HFFc6 (cell line): ENCODE measurements around the gene ZDHHC3. TPM values are rescaled to one million over a fixed set of nuclear protein-coding genes. Genes with fewer than 3 reads are reported as not detected.
"Not testable (repeated sequence)": the region's sequence is repeated elsewhere in the genome, so short reads cannot be mapped to it uniquely, and the experiment has no call there.

Experiments
- DNase-seq: peaks from one replicate; pipeline ENCODE4 v3.0.0-alpha.2; 2018
- H3K27ac Mint-ChIP-seq: 2 replicates; pipeline ENCODE4 v1.8.0; 2020; ENCODE audit warnings: mild to moderate bottlenecking, mixed read lengths
- H3K27me3 Mint-ChIP-seq: 2 replicates; pipeline ENCODE4 v1.8.0; 2021; ENCODE audit warnings: mild to moderate bottlenecking, moderate library complexity, mixed read lengths; ENCODE audit not compliant: insufficient read depth
- H3K36me3 Mint-ChIP-seq: 2 replicates; pipeline ENCODE4 v1.8.0; 2021; ENCODE audit warnings: low read depth, mixed read lengths
- H3K4me1 Mint-ChIP-seq: 2 replicates; pipeline ENCODE4 v1.8.0; 2020; ENCODE audit warnings: low read depth, mixed read lengths
- H3K4me3 Mint-ChIP-seq: 2 replicates; pipeline ENCODE4 v1.8.0; 2020; ENCODE audit warnings: mild to moderate bottlenecking, moderate library complexity, mixed read lengths
- H3K9me3 Mint-ChIP-seq: 2 replicates; pipeline ENCODE4 v1.8.0; 2020; ENCODE audit warnings: mild to moderate bottlenecking, mixed read lengths
- CTCF ChIP-seq: fragments of 200-600 bp; sonication (generic); IDR thresholded peaks from 2 replicates; pipeline ENCODE4 v1.5.0; 2021; ENCODE audit warnings: antibody characterized with exemption, mild to moderate bottlenecking
- total RNA-seq, 6 experiments: library from RNA; stranded (reverse); fragmentation: NEBNext Ultra II Directional; extraction: Animal tissue kit (Norgen Biotek cat#: 25700); gene quantifications; 2 replicates in 1 of 6; 3 replicates in 5 of 6; pipeline ENCODE4 v1.2.3, GENCODE V29; 2021

ZDHHC3 gene
- total RNA-seq, 6 experiments from 2014 or later: 55.5 to 74.7 (median 64.4) TPM

- H3K27ac Mint-ChIP-seq: no peak overlapping the region
- no peaks in the 10 kb centered on the region for H3K9me3 Mint-ChIP-seq
- TF ChIP-seq CTCF: no peak
- H3K4me3 Mint-ChIP-seq: no peak overlapping the region
- peaks cover 15% of the 10 kb centered on the region for H3K4me1 Mint-ChIP-seq
- peaks cover 12% of the 10 kb centered on the region; the same call in 1 of the 2 replicates for H3K36me3 Mint-ChIP-seq
- DNase-seq: no peak
- H3K27me3 Mint-ChIP-seq: no peaks in the 10 kb centered on the region
Observed at GRCh38 chr3:44954304-44954703, 21.7 kb downstream of the ZDHHC3 start.

- Mint-ChIP-seq H3K9me3 (no peaks in the 10 kb centered on the region), H3K27me3 (no peaks in the 10 kb centered on the region; the same call in 1 of the 2 replicates), H3K36me3 (peaks cover 7% of the 10 kb centered on the region; the same call in 1 of the 2 replicates), H3K4me3 (no peak overlapping the region), H3K27ac (no peak overlapping the region), H3K4me1 (peaks cover 25% of the 10 kb centered on the region)
- no peak for TF ChIP-seq CTCF
- no peak for DNase-seq
Observed at GRCh38 chr3:44952689-44953088, 23.3 kb downstream of the ZDHHC3 start.

- Mint-ChIP-seq H3K4me1 (peaks cover 17% of the 10 kb centered on the region), H3K27ac (no peak overlapping the region), H3K9me3 (no peaks in the 10 kb centered on the region), H3K36me3 (no peaks in the 10 kb centered on the region), H3K27me3 (no peaks in the 10 kb centered on the region; the same call in none of the 2 replicates), H3K4me3 (no peak overlapping the region)
- TF ChIP-seq CTCF: no peak
- no peak for DNase-seq
Observed at GRCh38 chr3:44950275-44950734, 25.7 kb downstream of the ZDHHC3 start.

- H3K27ac Mint-ChIP-seq, H3K36me3 Mint-ChIP-seq, DNase-seq, H3K27me3 Mint-ChIP-seq, H3K4me3 Mint-ChIP-seq, H3K9me3 Mint-ChIP-seq: not testable (repeated sequence)
- peaks cover 11% of the 10 kb centered on the region for H3K4me1 Mint-ChIP-seq
Observed at GRCh38 chr3:44949770-44950169, 26.2 kb downstream of the ZDHHC3 start.

GRCh38 chr3:44948239-44948638, 27.7 kb downstream of the ZDHHC3 start:
- Mint-ChIP-seq H3K4me1 (peaks cover 10% of the 10 kb centered on the region), H3K27me3 (no peaks in the 10 kb centered on the region; the same call in none of the 2 replicates), H3K4me3 (no peak overlapping the region), H3K27ac (peak overlapping the region; percentile 15; the same call in 1 of the 2 replicates), H3K9me3 (no peaks in the 10 kb centered on the region), H3K36me3 (peaks cover 2% of the 10 kb centered on the region; the same call in 1 of the 2 replicates)
- TF ChIP-seq CTCF: no peak
- DNase-seq: peak; percentile 13

- H3K27me3 Mint-ChIP-seq: no peaks in the 10 kb centered on the region; the same call in none of the 2 replicates
- peaks cover 14% of the 10 kb centered on the region for H3K36me3 Mint-ChIP-seq
- H3K4me3 Mint-ChIP-seq: no peak overlapping the region
- H3K4me1 Mint-ChIP-seq: peaks cover 22% of the 10 kb centered on the region
- no peak for TF ChIP-seq CTCF
- peak; percentile 70 for DNase-seq
- H3K9me3 Mint-ChIP-seq: no peaks in the 10 kb centered on the region
- H3K27ac Mint-ChIP-seq: peak overlapping the region; percentile 76
Observed at GRCh38 chr3:44942202-44942921, 33.6 kb downstream of the ZDHHC3 start.
